Pancreas (tissue), 10 donors: ENCODE results near the gene XPC. TPM values are rescaled to one million over a fixed set of nuclear protein-coding genes. Genes with fewer than 3 reads are reported as not detected.

Experiments
- ATAC-seq, 4 donors: fragments of 200-7000 bp; cut with Tn5 transposase; one replicate each; pipeline versions ENCODE4 v1.8.0 to v1.9.1; 2020; ENCODE audit warnings: mild to moderate bottlenecking in 4 of 4, moderate library complexity in 4 of 4
- DNase-seq, 6 donors: peaks; one replicate each; pipeline ENCODE4 v3.0.0-alpha.2; 2020
- FAIRE-seq: peaks from 2 replicates; lab custom pipeline; 2012; peaks lifted over from hg19 to GRCh38; lab: Jason Lieb, UNC
- H3K27ac ChIP-seq, 4 donors: fragments of 200-600 bp; sonication (generic); 1 replicate in 3 of 4; 2 replicates in 1 of 4; pipeline versions ENCODE4 v1.5.0 to v1.8.0; 2020
- H3K27me3 ChIP-seq, 4 donors: fragments of 200-600 bp; one replicate each; pipeline ENCODE4 v1.8.0; 2021
- H3K36me3 ChIP-seq, 3 donors: fragments of 200-600 bp; sonication (generic) in 1 of 3; one replicate each; pipeline versions ENCODE4 v1.5.0 to v1.8.0; 2020 to 2021
- H3K4me1 ChIP-seq, 3 donors: fragments of 200-600 bp; one replicate each; pipeline ENCODE4 v1.8.0; 2021
- H3K4me3 ChIP-seq, 4 donors: fragments of 200-600 bp; sonication (generic) in 2 of 4; one replicate each; pipeline versions ENCODE4 v1.5.0 to v1.8.0; 2020 to 2021
- H3K9me3 ChIP-seq, 4 donors: fragments of 200-600 bp; one replicate each; pipeline ENCODE4 v1.8.0; 2021
- WGBS, 2 donors: extraction: QIAGEN DNeasy Blood & Tissue Kit; methylation state at CpG; one replicate each; pipeline ENCODE4 v1.1.7; 2013; 5-methylcytosine and 5-hydroxymethylcytosine counted together
- intact Hi-C, 3 donors: fragments of 100-400 bp; cut with DNase I; formaldehyde crosslinking; loops; one replicate each; pipeline versions ENCODE4 v1.11.1 to v1.14.2; 2022
- polyA plus RNA-seq, 2 donors: library from polyadenylated mRNA; stranded (reverse); fragments of 200-250 nt; gene quantifications; one replicate each; pipeline ENCODE4 v1.2.3, GENCODE V29; 2013
- total RNA-seq, 6 donors: library from RNA; stranded (reverse); fragmentation: NEBNext Ultra II Directional in 4 of 6; extraction: Animal tissue kit (Norgen Biotek cat#: 25700) in 4 of 6; gene quantifications; one replicate each; pipeline versions ENCODE4 v1.2.1 to v1.2.4, GENCODE V29; 2021 to 2023
- TF ChIP-seq, protein P1 (sequence below), 4 donors: fragments of 200-600 bp; sonication (generic) in 3 of 4; IDR thresholded peaks; one replicate each; pipeline versions ENCODE4 v1.5.0 to v1.8.0; 2021; ENCODE audit warnings: antibody characterized with exemption in 4 of 4
- donor health status: healthy with polysubstance abuse.
- donor health status: DM: no; HTN: no; CAD: no; lungs with moderate emphysema.
- donor health status: DM: no; HTN: no; CAD: no.
- donor health status: control.
- donor health status: control.
- donor health status: Bipolar disorder and iron deficiency.
- donor health status: DM: yes; HTN: yes; CAD: no.
- donor health status: DM: no; HTN: no; CAD: no.
- donor health status: DM: no; HTN: no; CAD: no.
- donor health status: DM: yes; HTN: yes; CAD: no.

XPC gene
- total and polyA plus RNA-seq, 8 donors, result 14.2 to 29.9 (median 19.5) TPM

DNA sequence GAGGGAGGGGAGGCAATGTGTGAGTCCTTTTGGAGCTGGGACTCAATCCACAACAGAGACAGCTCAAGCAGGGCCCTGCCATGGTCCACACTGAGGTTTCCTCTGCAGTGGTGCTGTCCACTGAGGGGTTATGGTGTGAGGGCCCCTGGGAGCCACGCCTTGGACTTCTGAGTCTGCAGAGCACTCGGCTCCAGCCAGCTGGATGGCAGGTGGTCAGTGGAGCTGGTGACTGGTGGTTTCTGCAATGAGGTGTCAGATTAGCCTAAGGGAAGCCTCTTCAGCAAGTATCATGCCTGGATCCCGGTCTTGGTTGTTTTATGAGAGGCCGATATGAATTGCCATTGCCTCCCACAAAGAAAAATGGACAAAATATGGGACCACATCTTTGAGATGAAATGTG is 21.9 kb upstream of the XPC start:
- Histone ChIP-seq H3K27me3 (no peaks in the 10 kb centered on the region), H3K4me1 (peaks cover 0 to 5% (median 4%) of the 10 kb centered on the region in 3 donors), H3K9me3 (no peaks in the 10 kb centered on the region), H3K4me3 (no peak overlapping the region), H3K36me3 (peaks cover 0 to 12% (median 0%) of the 10 kb centered on the region in 3 donors), H3K27ac (no peak overlapping the region)
- no peak for FAIRE-seq
- no peak for DNase-seq
- no peak for ATAC-seq
- intact Hi-C loops, result loop anchor here in 2 of 3 donors (5.0 to 10.0 kb wide), 2 partner anchors 265 to 267 kb away; no protein-coding TSS in a partner anchor
- WGBS, 2 donors, result 87 to 93% methylated on average over 4 of the region's 4 CpGs
- TF ChIP-seq, protein P1, sequence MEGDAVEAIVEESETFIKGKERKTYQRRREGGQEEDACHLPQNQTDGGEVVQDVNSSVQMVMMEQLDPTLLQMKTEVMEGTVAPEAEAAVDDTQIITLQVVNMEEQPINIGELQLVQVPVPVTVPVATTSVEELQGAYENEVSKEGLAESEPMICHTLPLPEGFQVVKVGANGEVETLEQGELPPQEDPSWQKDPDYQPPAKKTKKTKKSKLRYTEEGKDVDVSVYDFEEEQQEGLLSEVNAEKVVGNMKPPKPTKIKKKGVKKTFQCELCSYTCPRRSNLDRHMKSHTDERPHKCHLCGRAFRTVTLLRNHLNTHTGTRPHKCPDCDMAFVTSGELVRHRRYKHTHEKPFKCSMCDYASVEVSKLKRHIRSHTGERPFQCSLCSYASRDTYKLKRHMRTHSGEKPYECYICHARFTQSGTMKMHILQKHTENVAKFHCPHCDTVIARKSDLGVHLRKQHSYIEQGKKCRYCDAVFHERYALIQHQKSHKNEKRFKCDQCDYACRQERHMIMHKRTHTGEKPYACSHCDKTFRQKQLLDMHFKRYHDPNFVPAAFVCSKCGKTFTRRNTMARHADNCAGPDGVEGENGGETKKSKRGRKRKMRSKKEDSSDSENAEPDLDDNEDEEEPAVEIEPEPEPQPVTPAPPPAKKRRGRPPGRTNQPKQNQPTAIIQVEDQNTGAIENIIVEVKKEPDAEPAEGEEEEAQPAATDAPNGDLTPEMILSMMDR (IDR thresholded peaks at IDR 0.05), result no peak

GRCh38 chr3:14199641-14200040 is 21.2 kb upstream of the XPC start:
- TF ChIP-seq, protein P1 (IDR thresholded peaks at IDR 0.05), result no peak
- intact Hi-C loops, result loop anchor here in 2 of 3 donors (5.0 to 10.0 kb wide), 2 partner anchors 265 to 268 kb away; no protein-coding TSS in a partner anchor
- no peak for DNase-seq
- H3K36me3 ChIP-seq, result peaks cover 0 to 12% (median 0%) of the 10 kb centered on the region in 3 donors
- no peak overlapping the region for H3K27ac ChIP-seq
- H3K27me3 ChIP-seq, result no peaks in the 10 kb centered on the region
- no peaks in the 10 kb centered on the region for H3K9me3 ChIP-seq
- FAIRE-seq, result no peak
- H3K4me1 ChIP-seq, result peaks cover 0 to 5% (median 4%) of the 10 kb centered on the region in 3 donors
- WGBS, 2 donors, result 80 to 87% methylated on average over 4 of the region's 4 CpGs
- ATAC-seq, result no peak
- H3K4me3 ChIP-seq, result no peak overlapping the region

DNA sequence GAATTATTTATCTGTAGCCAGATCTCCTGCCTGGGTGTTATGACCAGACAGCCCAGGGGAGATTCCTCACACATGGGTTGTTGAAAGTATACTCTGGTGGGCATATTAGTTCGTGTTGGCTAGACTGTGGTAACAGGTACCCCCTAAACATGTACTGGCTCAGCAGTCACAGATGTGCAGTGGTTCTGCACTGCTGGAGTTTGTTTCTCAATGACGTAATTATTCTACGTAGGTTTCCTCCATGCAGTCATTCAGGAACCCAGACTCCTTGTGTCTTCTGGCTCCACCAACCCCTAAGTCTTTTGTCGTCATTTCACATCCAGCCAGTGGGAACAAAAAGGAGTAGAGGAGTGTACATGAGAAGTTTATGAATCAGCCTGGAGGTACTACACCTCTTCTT is 16.5 kb upstream of the XPC start:
- TF ChIP-seq, protein P1 (IDR thresholded peaks at IDR 0.05), result no peak
- FAIRE-seq, result no peak
- Histone ChIP-seq H3K36me3 (peaks cover 0 to 12% (median 0%) of the 10 kb centered on the region in 3 donors), H3K9me3 (no peaks in the 10 kb centered on the region), H3K4me3 (no peak overlapping the region), H3K27me3 (no peaks in the 10 kb centered on the region), H3K27ac (no peak overlapping the region), H3K4me1 (no peaks in the 10 kb centered on the region)
- no peak for ATAC-seq
- DNase-seq, result no peak
- WGBS, 2 donors, result 93 to 99% methylated on average over 4 of the region's 4 CpGs
- intact Hi-C loops, result no loop called here

DNA sequence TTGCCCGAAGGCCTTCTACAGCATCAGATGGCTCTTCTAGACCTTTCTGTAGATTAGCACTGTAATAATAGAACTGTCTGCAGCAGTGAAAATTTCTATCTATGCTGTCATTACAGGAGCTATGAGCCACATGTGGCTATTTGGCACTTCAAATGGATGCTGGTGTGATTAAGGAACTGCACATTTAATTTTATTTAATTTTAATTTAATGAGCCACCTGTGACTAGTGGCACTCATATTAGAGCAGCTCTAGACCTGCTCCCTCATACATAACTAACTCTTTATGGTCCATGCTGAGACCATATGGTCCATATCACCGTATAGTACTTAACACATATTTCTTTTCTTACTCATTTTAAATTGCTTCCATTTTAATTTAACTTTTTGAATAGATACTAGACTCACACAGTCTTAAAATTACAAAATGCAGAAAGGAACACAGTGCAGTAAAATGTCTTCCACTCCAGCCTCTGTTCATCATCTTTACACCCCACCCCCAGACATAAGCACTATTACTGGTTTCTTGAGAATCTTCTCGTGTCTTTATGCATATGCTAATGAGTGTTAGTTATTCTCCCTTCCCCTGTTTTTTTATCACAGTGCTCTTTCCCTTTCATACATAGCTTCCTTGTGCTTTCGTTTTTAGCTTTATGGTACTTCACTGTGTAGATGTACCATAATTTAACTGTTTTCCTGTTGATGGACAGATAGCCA is 9.8 kb upstream of the XPC start:
- H3K36me3 ChIP-seq, result peaks cover 0 to 6% (median 5%) of the 10 kb centered on the region in 3 donors
- FAIRE-seq, result no peak
- ATAC-seq, result no peak

More for the DNA sequence above, 9.8 kb upstream of the XPC start:
- Histone ChIP-seq H3K27ac (no peak overlapping the region), H3K27me3 (no peaks in the 10 kb centered on the region), H3K4me3 (no peak overlapping the region), H3K4me1 (no peaks in the 10 kb centered on the region), H3K9me3 (no peaks in the 10 kb centered on the region)
- intact Hi-C loops, result no loop called here
- DNase-seq, result no peak
- 71 to 80% methylated on average over 4 of the region's 4 CpGs for WGBS, 2 donors
- TF ChIP-seq, protein P1 (IDR thresholded peaks at IDR 0.05), result no peak
